IMR-90 (cell line): ENCODE measurements around the gene SHISA6. TPM values are rescaled to one million over a fixed set of nuclear protein-coding genes. Genes with fewer than 3 reads are reported as not detected.

Experiments
- ATAC-seq: fragments of 200-7000 bp; cut with Tn5 transposase; 2 replicates; pipeline ENCODE4 v1.9.1; 2020; ENCODE audit warnings: low read depth, mild to moderate bottlenecking, moderate library complexity
- BruUV-seq: library from RNA; stranded (reverse); fragments of 400-500 nt; replicated peaks from 2 replicates; lab custom pipeline; 2021; lab: Mats Ljungman, UMichigan
- CTCF ChIA-PET: fragments of 300-600 bp; formaldehyde crosslinking; extraction: SDS; loops from one replicate; lab custom pipeline; 2021; ENCODE audit warnings: antibody characterized with exemption; lab: Yijun Ruan, JAX
- POLR2A ChIA-PET: fragments of 300-600 bp; sonication (Branson Sonifier 250); formaldehyde crosslinking; loops from one replicate; lab custom pipeline; 2022; ENCODE audit warnings: antibody characterized with exemption; ENCODE audit not compliant: unreplicated experiment; lab: Charles Lee
- DNase-seq: peaks from one replicate; pipeline ENCODE4 v3.0.0; 2013
- H2AFZ ChIP-seq: replicated peaks from 2 replicates; pipeline ENCODE3; 2013; ENCODE audit warnings: low read length, mild to moderate bottlenecking; ENCODE audit not compliant: poor library complexity
- H2AK5ac ChIP-seq: 2 replicates; pipeline ENCODE4 v1.6.1; 2013; ENCODE audit warnings: low read depth, low read length, inconsistent platforms
- H2AK9ac ChIP-seq: replicated peaks from 2 replicates; pipeline ENCODE3; 2013; ENCODE audit warnings: mild to moderate bottlenecking, low read depth, low read length, moderate library complexity; ENCODE audit not compliant: poor library complexity
- H2BK120ac ChIP-seq: 2 replicates; pipeline ENCODE4 v1.6.1; 2013; ENCODE audit warnings: low read depth, low read length, inconsistent platforms
- H2BK15ac ChIP-seq: 3 replicates; pipeline ENCODE4 v1.6.1; 2013; ENCODE audit warnings: low read depth, low read length, inconsistent platforms
- H2BK20ac ChIP-seq: 2 replicates; pipeline ENCODE4 v1.6.1; 2013; ENCODE audit warnings: low read depth, mild to moderate bottlenecking, inconsistent platforms, low read length, moderate library complexity
- H2BK5ac ChIP-seq: 2 replicates; pipeline ENCODE4 v1.6.1; 2013; ENCODE audit warnings: mild to moderate bottlenecking, low read depth, low read length, inconsistent platforms; ENCODE audit not compliant: poor library complexity, severe bottlenecking
- H3K14ac ChIP-seq: replicated peaks from 2 replicates; pipeline ENCODE4 v1.6.1; 2013; ENCODE audit warnings: low read depth, low read length, inconsistent platforms
- H3K18ac ChIP-seq: 2 replicates; pipeline ENCODE4 v1.6.1; 2013; ENCODE audit warnings: low read depth, low read length, control low read depth
- H3K23ac ChIP-seq: 2 replicates; pipeline ENCODE4 v1.6.1; 2013; ENCODE audit warnings: low read depth, low read length, inconsistent platforms
- H3K27ac ChIP-seq: 2 replicates; pipeline ENCODE4 v1.5.1; 2013; ENCODE audit warnings: mild to moderate bottlenecking, control low read depth, low read length; ENCODE audit not compliant: insufficient read depth
- H3K27me3 ChIP-seq: 2 replicates; pipeline ENCODE4 v1.6.1; 2013; ENCODE audit warnings: low read length; ENCODE audit not compliant: control insufficient read depth, insufficient read depth
- H3K36me3 ChIP-seq: 2 replicates; pipeline ENCODE4 v1.6.1; 2013; ENCODE audit warnings: low read length, mixed read lengths; ENCODE audit not compliant: control insufficient read depth, insufficient read depth
- H3K4ac ChIP-seq: 2 replicates; pipeline ENCODE4 v1.6.1; 2013; ENCODE audit warnings: low read depth, low read length, inconsistent platforms
- H3K4me1 ChIP-seq: 2 replicates; pipeline ENCODE4 v1.6.1; 2013; ENCODE audit warnings: low read length, mixed read lengths; ENCODE audit not compliant: control insufficient read depth, insufficient read depth
- H3K4me2 ChIP-seq: 2 replicates; pipeline ENCODE4 v1.6.1; 2013; ENCODE audit warnings: low read depth, mild to moderate bottlenecking, control low read depth, low read length, moderate library complexity
- H3K4me3 ChIP-seq: 2 replicates; pipeline ENCODE4 v1.5.1; 2013; ENCODE audit warnings: low read depth, mild to moderate bottlenecking, control low read depth, low read length, moderate library complexity; ENCODE audit not compliant: insufficient read depth
- H3K56ac ChIP-seq: 2 replicates; pipeline ENCODE4 v1.6.1; 2013; ENCODE audit warnings: low read length, inconsistent platforms; ENCODE audit not compliant: insufficient read depth; ENCODE audit errors: extremely low read depth
- H3K79me1 ChIP-seq, 2 experiments: 2 replicates each; pipeline ENCODE4 v1.6.1; 2013; ENCODE audit warnings: low read length in 2 of 2, inconsistent platforms in 1 of 2, low read depth in 1 of 2
- H3K9ac ChIP-seq: 2 replicates; pipeline ENCODE4 v1.6.1; 2013; ENCODE audit warnings: low read depth, low read length, control low read depth
- H3K9me1 ChIP-seq: 2 replicates; pipeline ENCODE4 v1.6.1; 2013; ENCODE audit warnings: low read length, inconsistent platforms; ENCODE audit not compliant: insufficient read depth
- H3K9me3 ChIP-seq: 2 replicates; pipeline ENCODE4 v1.6.1; 2013; ENCODE audit warnings: low read length; ENCODE audit not compliant: control insufficient read depth, insufficient read depth
- H4K20me1 ChIP-seq: 2 replicates; pipeline ENCODE4 v1.6.1; 2013; ENCODE audit warnings: low read length, inconsistent platforms; ENCODE audit not compliant: insufficient read depth
- H4K5ac ChIP-seq: 2 replicates; pipeline ENCODE4 v1.6.1; 2013; ENCODE audit warnings: mild to moderate bottlenecking, low read depth, low read length, control low read depth
- H4K8ac ChIP-seq, 2 experiments: 2 replicates each; pipeline ENCODE4 v1.6.1; 2013; ENCODE audit warnings: low read depth in 2 of 2, low read length in 2 of 2, control low read depth in 1 of 2, inconsistent platforms in 1 of 2
- H4K91ac ChIP-seq: 2 replicates; pipeline ENCODE4 v1.6.1; 2013; ENCODE audit warnings: low read depth, low read length, inconsistent platforms; ENCODE audit not compliant: insufficient read depth
- BHLHE40 ChIP-seq: fragments of 150-350 bp; IDR thresholded peaks from 2 replicates; pipeline ENCODE4 v1.6.1; 2016; ENCODE audit warnings: mild to moderate bottlenecking, low read depth, low read length
- CEBPB ChIP-seq: IDR thresholded peaks from 2 replicates; pipeline ENCODE4 v1.6.1; 2012; ENCODE audit warnings: low read depth, low read length, improper control_type of control experiment
- CHD1 ChIP-seq: IDR thresholded peaks from 2 replicates; pipeline ENCODE4 v1.6.1; 2012; ENCODE audit warnings: low read depth, low read length, improper control_type of control experiment
- CTCF ChIP-seq: conservative IDR thresholded peaks from 2 replicates; pipeline ENCODE4 v1.5.1; 2012; ENCODE audit warnings: mild to moderate bottlenecking, low read depth, low read length, improper control_type of control experiment
- ELK1 ChIP-seq: fragments of 150-350 bp; IDR thresholded peaks from 2 replicates; pipeline ENCODE4 v1.6.1; 2016; ENCODE audit warnings: low read depth, mild to moderate bottlenecking, low read length, moderate library complexity, borderline replicate concordance
- FOS ChIP-seq: fragments of 150-350 bp; IDR thresholded peaks from 2 replicates; pipeline ENCODE4 v1.6.1; 2016; ENCODE audit warnings: low read depth, low read length
- MAFK ChIP-seq: IDR thresholded peaks from 2 replicates; pipeline ENCODE4 v1.6.1; 2012; ENCODE audit warnings: low read depth, low read length, improper control_type of control experiment
- MAZ ChIP-seq: IDR thresholded peaks from 2 replicates; pipeline ENCODE4 v1.6.1; 2012; ENCODE audit warnings: low read depth, mild to moderate bottlenecking, low read length, improper control_type of control experiment, moderate library complexity, borderline replicate concordance
- MXI1 ChIP-seq: IDR thresholded peaks from 2 replicates; pipeline ENCODE4 v1.6.1; 2012; ENCODE audit warnings: low read depth, mild to moderate bottlenecking, low read length, moderate library complexity, borderline replicate concordance
- NFE2L2 ChIP-seq: fragments of 150-350 bp; IDR thresholded peaks from 2 replicates; pipeline ENCODE4 v1.6.1; 2016; ENCODE audit warnings: low read depth, mild to moderate bottlenecking, low read length
- POLR2A ChIP-seq: IDR thresholded peaks from 2 replicates; pipeline ENCODE4 v1.6.1; 2012; ENCODE audit warnings: mild to moderate bottlenecking, low read depth, low read length
- RAD21 ChIP-seq: IDR thresholded peaks from 2 replicates; pipeline ENCODE4 v1.6.1; 2012; ENCODE audit warnings: low read length, improper control_type of control experiment
- RCOR1 ChIP-seq: IDR thresholded peaks from 2 replicates; pipeline ENCODE4 v1.6.1; 2012; ENCODE audit warnings: mild to moderate bottlenecking, low read length, improper control_type of control experiment; ENCODE audit not compliant: insufficient replicate concordance
- RFX5 ChIP-seq: IDR thresholded peaks from 2 replicates; pipeline ENCODE4 v1.8.0; 2012; ENCODE audit warnings: low read depth, mild to moderate bottlenecking, low read length, moderate library complexity
- SMC3 ChIP-seq: fragments of 150-350 bp; IDR thresholded peaks from 2 replicates; pipeline ENCODE4 v1.6.1; 2016; ENCODE audit warnings: low read depth, mild to moderate bottlenecking, antibody characterized with exemption, low read length, moderate library complexity
- USF2 ChIP-seq: fragments of 150-350 bp; IDR thresholded peaks from 2 replicates; pipeline ENCODE4 v1.6.1; 2017; ENCODE audit warnings: mild to moderate bottlenecking, antibody characterized with exemption, low read length, low read depth
- WGBS, 2 experiments: methylation state at CpG; one replicate each; pipeline versions ENCODE4 v1.1.5 to v1.1.7; 2013; ENCODE audit warnings: missing lambda C conversion rate in 2 of 2; ENCODE audit not compliant: insufficient read length in 1 of 2; ENCODE audit errors: extremely low coverage in 2 of 2; 5-methylcytosine and 5-hydroxymethylcytosine counted together
- dilution Hi-C: fragments of 300-500 bp; cut with HindIII; formaldehyde crosslinking; loops from one replicate; pipeline ENCODE4 v1.14.3; 2018; ENCODE audit warnings: low sequenced_read_pairs; ENCODE audit not compliant: unreplicated experiment
- in situ Hi-C: fragments of 300-500 bp; cut with MboI; formaldehyde crosslinking; loops from 3 replicates; pipeline ENCODE4 v1.14.3; 2019; ENCODE audit warnings: low sequenced_read_pairs, inconsistent platforms, mixed read lengths
- intact Hi-C: fragments of 100-400 bp; cut with micrococcal nuclease; formaldehyde crosslinking; loops from 2 replicates; pipeline ENCODE4 v1.10.0; 2022
- polyA plus RNA-seq, 3 experiments: library from polyadenylated mRNA; depleted of rRNA; stranded (reverse); fragments of >200 nt; gene quantifications; 2 replicates each; pipeline ENCODE4 v1.2.3, GENCODE V29; 2012; ENCODE audit warnings: low replicate concordance in 1 of 3
- total RNA-seq: library from RNA; depleted of rRNA; stranded (reverse); fragments of >200 nt; gene quantifications from 2 replicates; pipeline ENCODE4 v1.2.3, GENCODE V29; 2012

The SHISA6 gene
- total and polyA plus RNA-seq, 2 of the 4 experiments (the other 2 are of a cell fraction) = not detected

GRCh38 chr17:11356371-11356770 is 115.4 kb downstream of the SHISA6 start:
- ATAC-seq (no peak), DNase-seq (no peak)
- Histone ChIP-seq H3K14ac (no peak overlapping the region), H3K4me2 (no peak overlapping the region), H2BK120ac (no peak overlapping the region), H3K56ac (no peak overlapping the region), H2AK9ac (no peak overlapping the region), H2AK5ac (no peak overlapping the region), H3K9me3 (peaks cover 17% of the 10 kb centered on the region; the same call in 1 of the 2 replicates), H3K36me3 (no peaks in the 10 kb centered on the region), H3K27ac (no peak overlapping the region), H3K4ac (no peak overlapping the region), H2AFZ (no peak overlapping the region), H3K27me3 (no peaks in the 10 kb centered on the region), H4K5ac (no peak overlapping the region), H4K91ac (no peak overlapping the region), H3K4me3 (no peak overlapping the region), H3K9me1 (no peaks in the 10 kb centered on the region), H3K4me1 (no peaks in the 10 kb centered on the region), H2BK15ac (no peak overlapping the region), H2BK5ac (no peak overlapping the region), H3K23ac (no peak overlapping the region), H4K8ac (no peak overlapping the region), H3K18ac (no peak overlapping the region), H3K79me1 (no peaks in the 10 kb centered on the region), H3K9ac (no peak overlapping the region), H4K20me1 (no peaks in the 10 kb centered on the region), H2BK20ac (no peak overlapping the region)
- TF ChIP-seq MAFK (no peak), ELK1 (no peak), SMC3 (no peak), NFE2L2 (no peak), CTCF (no peak), POLR2A (no peak), FOS (no peak), MAZ (no peak), BHLHE40 (no peak), RFX5 (no peak), CHD1 (no peak), RAD21 (no peak), USF2 (no peak), MXI1 (no peak), CEBPB (no peak), RCOR1 (no peak)
- no CpG with 5 or more reads among the region's 2 CpGs for WGBS, 2 experiments
- CTCF ChIA-PET = no interaction called here
- POLR2A ChIA-PET = no interaction called here
- in situ Hi-C loops (no loop called here), dilution Hi-C loops (no loop called here), intact Hi-C loops (no loop called here)
- BruUV-seq = no TSS peak
